Peyer's patch (tissue), 4 donors: ENCODE data around the gene TMEM132E. TPM values are rescaled to one million over a fixed set of nuclear protein-coding genes. Genes with fewer than 3 reads are reported as not detected.
"Not testable (repeated sequence)": the region's sequence is repeated elsewhere in the genome, so short reads cannot be mapped to it uniquely, and the experiment has no call there.

ENCODE experiments used
- DNase-seq, 3 donors: peaks; one replicate each; pipeline ENCODE4 v3.0.0-alpha.2; 2017 to 2019
- H3K27ac ChIP-seq, 4 donors: fragments of 200-600 bp; sonication (generic); one replicate each; pipeline ENCODE4 v1.5.1; 2016 to 2019
- H3K27me3 ChIP-seq, 2 donors: fragments of 200-600 bp; sonication (generic); one replicate each; pipeline ENCODE4 v1.5.1; 2019
- H3K36me3 ChIP-seq, 3 donors: fragments of 200-600 bp; sonication (generic); one replicate each; pipeline ENCODE4 v1.5.1; 2016 to 2019
- H3K4me1 ChIP-seq, 4 donors: fragments of 200-600 bp; sonication (generic); one replicate each; pipeline ENCODE4 v1.5.1; 2016 to 2019
- H3K4me3 ChIP-seq, 4 donors: fragments of 200-600 bp; sonication (generic); 1 replicate in 3 of 4; 2 replicates in 1 of 4; pipeline ENCODE4 v1.5.1; 2016 to 2019; ENCODE audit warnings: mild to moderate bottlenecking in 1 of 4
- H3K9me3 ChIP-seq, 4 donors: fragments of 200-600 bp; sonication (generic); one replicate each; pipeline ENCODE4 v1.5.1; 2016 to 2019; ENCODE audit warnings: mild to moderate bottlenecking in 1 of 4
- CTCF ChIP-seq, 6 experiments: fragments of 450-650 bp in 4 of 6; fragments of 200-600 bp in 2 of 6; sonication (generic) in 1 of 6; IDR thresholded peaks; one replicate each; pipeline ENCODE4 v1.5.1; 2017 to 2019; ENCODE audit warnings: antibody characterized with exemption in 6 of 6, mild to moderate bottlenecking in 3 of 6, moderate library complexity in 1 of 6
- POLR2A ChIP-seq, 2 donors: fragments of 450-650 bp; IDR thresholded peaks; one replicate each; pipeline ENCODE4 v1.5.1; 2017; ENCODE audit warnings: antibody characterized with exemption in 2 of 2, mild to moderate bottlenecking in 2 of 2, moderate library complexity in 2 of 2
- total RNA-seq, 4 donors: library from RNA; depleted of rRNA; stranded (reverse); fragments of >200 nt; gene quantifications; one replicate each; pipeline ENCODE4 v1.1.0, GENCODE V29; 2016

Gene TMEM132E
- 1 to 10 TPM in 1 of 4 donors, under 1 TPM in 1, not detected in 2; 0.13 to 1.7 TPM for total RNA-seq

- peak in 2 of 3 donors; percentile 16 to 54 for DNase-seq
- H3K36me3 ChIP-seq, result no peaks in the 10 kb centered on the region
- H3K27me3 ChIP-seq, result peaks cover 0 to 27% of the 10 kb centered on the region in 2 donors
- H3K4me3 ChIP-seq, result peak within 1 kb of the TSS; percentile 14 to 54 (median 43)
- H3K4me1 ChIP-seq, result peaks cover 0 to 28% (median 15%) of the 10 kb centered on the region in 4 donors
- H3K27ac ChIP-seq, result no peak within 1 kb of the TSS
- no peak for TF ChIP-seq CTCF (IDR thresholded peaks at IDR 0.05)
- no peak for TF ChIP-seq POLR2A (IDR thresholded peaks at IDR 0.05)
- H3K9me3 ChIP-seq, result peaks cover 0 to 6% (median 0%) of the 10 kb centered on the region in 4 donors
Measured at GRCh38 chr17:34579017-34579946, at the start of gene TMEM132E. Gene TMEM132E, plus strand, starts transcription at chr17:34579582. Its CDS starts 1,495 bp downstream, at chr17:34581077.

GRCh38 chr17:34530918-34531317 lies 48.5 kb upstream of the TMEM132E start:
- Histone ChIP-seq H3K27me3 (no peaks in the 10 kb centered on the region), H3K4me1 (no peaks in the 10 kb centered on the region), H3K9me3 (no peaks in the 10 kb centered on the region), H3K27ac (no peak overlapping the region), H3K4me3 (no peak overlapping the region), H3K36me3 (no peaks in the 10 kb centered on the region)
- TF ChIP-seq CTCF (IDR thresholded peaks at IDR 0.05) (no peak), POLR2A (IDR thresholded peaks at IDR 0.05) (no peak)
- DNase-seq, result no peak

- no peaks in the 10 kb centered on the region for H3K36me3 ChIP-seq
- H3K4me3 ChIP-seq, result no peak overlapping the region
- DNase-seq, result no peak
- TF ChIP-seq POLR2A (IDR thresholded peaks at IDR 0.05), result no peak
- TF ChIP-seq CTCF (IDR thresholded peaks at IDR 0.05), result no peak
- H3K27me3 ChIP-seq, result no peaks in the 10 kb centered on the region
- no peaks in the 10 kb centered on the region for H3K9me3 ChIP-seq
- H3K27ac ChIP-seq, result no peak overlapping the region
- no peaks in the 10 kb centered on the region for H3K4me1 ChIP-seq
Measured at GRCh38 chr17:34532281-34533065, 46.9 kb upstream of the TMEM132E start.

- H3K9me3 ChIP-seq, result no peaks in the 10 kb centered on the region
- H3K36me3 ChIP-seq, result no peaks in the 10 kb centered on the region
- no peak overlapping the region for H3K4me3 ChIP-seq
- H3K27ac ChIP-seq, result peak overlapping the region in 1 of 4 donors; percentile 26
- no peak for TF ChIP-seq CTCF (IDR thresholded peaks at IDR 0.05)
- TF ChIP-seq POLR2A (IDR thresholded peaks at IDR 0.05), result no peak
- no peaks in the 10 kb centered on the region for H3K4me1 ChIP-seq
- DNase-seq, result no peak
- H3K27me3 ChIP-seq, result no peaks in the 10 kb centered on the region
Measured at GRCh38 chr17:34533806-34534527, 45.4 kb upstream of the TMEM132E start.

GRCh38 chr17:34537445-34537844 lies 41.9 kb upstream of the TMEM132E start:
- TF ChIP-seq POLR2A (IDR thresholded peaks at IDR 0.05) (no peak), CTCF (IDR thresholded peaks at IDR 0.05) (no peak)
- no peak overlapping the region for H3K27ac ChIP-seq
- H3K4me1 ChIP-seq, result no peaks in the 10 kb centered on the region
- H3K9me3 ChIP-seq, result no peaks in the 10 kb centered on the region
- H3K4me3 ChIP-seq, result no peak overlapping the region
- DNase-seq, result no peak
- H3K36me3 ChIP-seq, result no peaks in the 10 kb centered on the region
- H3K27me3 ChIP-seq, result no peaks in the 10 kb centered on the region

- H3K27me3 ChIP-seq, H3K9me3 ChIP-seq, H3K4me1 ChIP-seq, H3K27ac ChIP-seq, H3K4me3 ChIP-seq, H3K36me3 ChIP-seq: not testable (repeated sequence)
- DNase-seq, result peak in 1 of 3 donors; percentile 3
Measured at GRCh38 chr17:34538582-34538981, 40.8 kb upstream of the TMEM132E start.
